Ishikawa (cell line): Measurements from ENCODE around the gene CIITA.

Experiments used
- CEBPB ChIP-seq: IDR thresholded peaks from 2 replicates; pipeline ENCODE4 v1.6.1; 2012
- CREB1 ChIP-seq: IDR thresholded peaks from 2 replicates; pipeline ENCODE4 v1.6.1; 2012; ENCODE audit warnings: low read depth
- FOXM1 ChIP-seq: IDR thresholded peaks from 2 replicates; pipeline ENCODE4 v1.6.1; 2012; ENCODE audit warnings: low read depth, borderline replicate concordance
- TCF12 ChIP-seq: IDR thresholded peaks from 2 replicates; pipeline ENCODE4 v1.6.1; 2012; ENCODE audit warnings: low read depth

DNA sequence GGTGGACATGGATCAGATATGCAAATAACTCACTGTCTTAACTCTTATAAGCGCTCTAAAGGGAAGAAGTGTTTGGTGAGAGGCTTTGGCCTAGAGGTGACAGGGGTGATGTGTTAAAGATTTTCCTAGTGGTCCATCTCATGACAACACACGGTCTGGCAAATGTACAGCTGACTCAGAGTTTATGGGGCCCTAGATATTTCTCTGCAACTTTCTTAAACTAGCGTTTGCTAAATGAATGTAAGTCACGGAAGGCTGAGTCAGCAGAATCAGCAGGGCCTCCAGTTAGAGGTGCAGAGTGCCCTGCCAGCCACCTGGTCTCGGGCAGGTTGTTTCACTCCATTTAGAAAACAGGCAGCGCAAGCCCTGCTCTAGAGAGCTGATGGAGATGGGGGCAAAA is 107.5 kb downstream of the CIITA start:
- TF ChIP-seq TCF12 (no peak), FOXM1 (no peak), CEBPB (no peak), CREB1 (no peak)
